ENCODE results near the gene PLAC8.
"Not testable (repeated sequence)": the region's sequence is repeated elsewhere in the genome, so short reads cannot be mapped to it uniquely, and the experiment has no call there.

PLAC8 gene

GRCh38 chr4:83108101-83108861, 6.2 kb downstream of the PLAC8 start:
- H3K4me1 Mint-ChIP-seq (ENCODE audit: low read depth) = peaks cover 41% of the 10 kb centered on the region
- H3K4me3 Mint-ChIP-seq = peak overlapping the region; percentile 85
- H3K27ac Mint-ChIP-seq = peak overlapping the region; percentile 84
- H3K27me3 Mint-ChIP-seq (ENCODE audit: low read depth) = peaks cover 7% of the 10 kb centered on the region
- peaks cover 53% of the 10 kb centered on the region for H3K36me3 Mint-ChIP-seq (ENCODE audit: low read depth)
- no peak for DNase-seq (ENCODE audit: low spot score)
- H3K9me3 Mint-ChIP-seq = no peaks in the 10 kb centered on the region

- no peaks in the 10 kb centered on the region for H3K9me3 Mint-ChIP-seq
- DNase-seq (ENCODE audit: low spot score) = no peak
Measured at GRCh38 chr4:83107631-83108030, 6.9 kb downstream of the PLAC8 start.

GRCh38 chr4:83104991-83105390, 9.5 kb downstream of the PLAC8 start:
- peaks cover 23% of the 10 kb centered on the region for H3K4me1 Mint-ChIP-seq (ENCODE audit: low read depth)
- H3K9me3 Mint-ChIP-seq = no peaks in the 10 kb centered on the region
- H3K27ac Mint-ChIP-seq = no peak overlapping the region
- no peak overlapping the region for H3K4me3 Mint-ChIP-seq
- H3K27me3 Mint-ChIP-seq (ENCODE audit: low read depth) = peaks cover 7% of the 10 kb centered on the region
- peaks cover 60% of the 10 kb centered on the region for H3K36me3 Mint-ChIP-seq (ENCODE audit: low read depth)
- no peak for DNase-seq (ENCODE audit: low spot score)

More at GRCh38 chr4:83107631-83108030, 6.9 kb downstream of the PLAC8 start:
- Mint-ChIP-seq H3K36me3 (ENCODE audit: low read depth) (peaks cover 52% of the 10 kb centered on the region), H3K27me3 (ENCODE audit: low read depth) (peaks cover 7% of the 10 kb centered on the region), H3K4me3 (no peak overlapping the region), H3K27ac (no peak overlapping the region), H3K4me1 (ENCODE audit: low read depth) (peaks cover 35% of the 10 kb centered on the region)

- Mint-ChIP-seq H3K4me1 (ENCODE audit: low read depth) (peaks cover 3% of the 10 kb centered on the region), H3K27ac (no peak overlapping the region), H3K27me3 (ENCODE audit: low read depth) (no peaks in the 10 kb centered on the region), H3K4me3 (no peak overlapping the region), H3K9me3 (no peaks in the 10 kb centered on the region), H3K36me3 (ENCODE audit: low read depth) (peaks cover 75% of the 10 kb centered on the region)
- no peak for DNase-seq (ENCODE audit: low spot score)
Measured at GRCh38 chr4:83096397-83096796, 18.1 kb downstream of the PLAC8 start.

GRCh38 chr4:83093060-83093640, 21.4 kb downstream of the PLAC8 start:
- no peak for DNase-seq (ENCODE audit: low spot score)
- Mint-ChIP-seq H3K27me3 (ENCODE audit: low read depth) (no peaks in the 10 kb centered on the region), H3K4me1 (ENCODE audit: low read depth) (peaks cover 4% of the 10 kb centered on the region), H3K4me3 (no peak overlapping the region), H3K27ac (no peak overlapping the region), H3K9me3 (no peaks in the 10 kb centered on the region), H3K36me3 (ENCODE audit: low read depth) (peaks cover 75% of the 10 kb centered on the region)

- Mint-ChIP-seq H3K9me3 (no peaks in the 10 kb centered on the region), H3K4me1 (ENCODE audit: low read depth) (peaks cover 11% of the 10 kb centered on the region), H3K4me3 (no peak overlapping the region), H3K27ac (no peak overlapping the region), H3K27me3 (ENCODE audit: low read depth) (no peaks in the 10 kb centered on the region), H3K36me3 (ENCODE audit: low read depth) (peaks cover 68% of the 10 kb centered on the region)
- DNase-seq (ENCODE audit: low spot score) = no peak
Measured at GRCh38 chr4:83089410-83090157, 24.9 kb downstream of the PLAC8 start.

GRCh38 chr4:83084956-83085355, 29.6 kb downstream of the PLAC8 start:
- Mint-ChIP-seq H3K4me1 (ENCODE audit: low read depth) (peaks cover 31% of the 10 kb centered on the region), H3K36me3 (ENCODE audit: low read depth) (peaks cover 61% of the 10 kb centered on the region)
- H3K27ac Mint-ChIP-seq; DNase-seq (ENCODE audit: low spot score); H3K9me3 Mint-ChIP-seq; H3K4me3 Mint-ChIP-seq; H3K27me3 Mint-ChIP-seq (ENCODE audit: low read depth): not testable (repeated sequence)

- H3K4me1 Mint-ChIP-seq (ENCODE audit: low read depth) = peaks cover 29% of the 10 kb centered on the region
- peaks cover 4% of the 10 kb centered on the region for H3K9me3 Mint-ChIP-seq
- peak overlapping the region; percentile 90 for H3K27ac Mint-ChIP-seq
- peaks cover 51% of the 10 kb centered on the region for H3K36me3 Mint-ChIP-seq (ENCODE audit: low read depth)
- H3K4me3 Mint-ChIP-seq = peak overlapping the region; percentile 59
- peak; percentile 37 for DNase-seq (ENCODE audit: low spot score)
- no peaks in the 10 kb centered on the region for H3K27me3 Mint-ChIP-seq (ENCODE audit: low read depth)
Measured at GRCh38 chr4:83083925-83084475, 30.5 kb downstream of the PLAC8 start.

- Mint-ChIP-seq H3K9me3 (peaks cover 7% of the 10 kb centered on the region), H3K4me3 (no peak overlapping the region), H3K27me3 (ENCODE audit: low read depth) (no peaks in the 10 kb centered on the region), H3K36me3 (ENCODE audit: low read depth) (peaks cover 45% of the 10 kb centered on the region), H3K27ac (peak overlapping the region; percentile 90), H3K4me1 (ENCODE audit: low read depth) (peaks cover 36% of the 10 kb centered on the region)
- DNase-seq (ENCODE audit: low spot score) = no peak
Measured at GRCh38 chr4:83082777-83083176, 31.8 kb downstream of the PLAC8 start.

- Mint-ChIP-seq H3K4me3 (no peak overlapping the region), H3K36me3 (ENCODE audit: low read depth) (peaks cover 44% of the 10 kb centered on the region), H3K4me1 (ENCODE audit: low read depth) (peaks cover 42% of the 10 kb centered on the region), H3K27me3 (ENCODE audit: low read depth) (no peaks in the 10 kb centered on the region), H3K27ac (no peak overlapping the region), H3K9me3 (peaks cover 7% of the 10 kb centered on the region)
- DNase-seq (ENCODE audit: low spot score) = no peak
Measured at GRCh38 chr4:83080561-83080960, 34.0 kb downstream of the PLAC8 start.

- H3K27ac Mint-ChIP-seq = no peak overlapping the region
- peaks cover 3% of the 10 kb centered on the region for H3K9me3 Mint-ChIP-seq
- no peak for DNase-seq (ENCODE audit: low spot score)
- no peak overlapping the region for H3K4me3 Mint-ChIP-seq
- peaks cover 25% of the 10 kb centered on the region for H3K4me1 Mint-ChIP-seq (ENCODE audit: low read depth)
- H3K36me3 Mint-ChIP-seq (ENCODE audit: low read depth) = peaks cover 32% of the 10 kb centered on the region
- H3K27me3 Mint-ChIP-seq (ENCODE audit: low read depth) = no peaks in the 10 kb centered on the region
Measured at GRCh38 chr4:83075311-83076095, 39.0 kb downstream of the PLAC8 start.

- peaks cover 25% of the 10 kb centered on the region for H3K4me1 Mint-ChIP-seq (ENCODE audit: low read depth)
- H3K36me3 Mint-ChIP-seq (ENCODE audit: low read depth) = peaks cover 38% of the 10 kb centered on the region
- H3K27ac Mint-ChIP-seq; H3K4me3 Mint-ChIP-seq; H3K9me3 Mint-ChIP-seq; H3K27me3 Mint-ChIP-seq (ENCODE audit: low read depth): not testable (repeated sequence)
- DNase-seq (ENCODE audit: low spot score) = peak; percentile 19
Measured at GRCh38 chr4:83074783-83075182, 39.7 kb downstream of the PLAC8 start.

GRCh38 chr4:83074086-83074704, 40.3 kb downstream of the PLAC8 start:
- DNase-seq (ENCODE audit: low spot score) = peak; percentile 66
- Mint-ChIP-seq H3K36me3 (ENCODE audit: low read depth) (peaks cover 42% of the 10 kb centered on the region), H3K4me3 (peak overlapping the region; percentile 27), H3K4me1 (ENCODE audit: low read depth) (peaks cover 25% of the 10 kb centered on the region), H3K27ac (peak overlapping the region; percentile 29), H3K27me3 (ENCODE audit: low read depth) (no peaks in the 10 kb centered on the region), H3K9me3 (peaks cover 3% of the 10 kb centered on the region)
